Stimulated activated CD4-positive, alpha-beta T cell treated with anti-CD3 and anti-CD28 coated beads, Interleukin-4, amount 100 ng/mL, for 48 hours (primary cell): ENCODE results near the gene PADI4.

Experiments
- DNase-seq, 2 donors: peaks; one replicate each; pipeline ENCODE4 v3.0.0-alpha.2; 2020; ENCODE audit warnings: low read depth in 2 of 2

The PADI4 gene

DNA sequence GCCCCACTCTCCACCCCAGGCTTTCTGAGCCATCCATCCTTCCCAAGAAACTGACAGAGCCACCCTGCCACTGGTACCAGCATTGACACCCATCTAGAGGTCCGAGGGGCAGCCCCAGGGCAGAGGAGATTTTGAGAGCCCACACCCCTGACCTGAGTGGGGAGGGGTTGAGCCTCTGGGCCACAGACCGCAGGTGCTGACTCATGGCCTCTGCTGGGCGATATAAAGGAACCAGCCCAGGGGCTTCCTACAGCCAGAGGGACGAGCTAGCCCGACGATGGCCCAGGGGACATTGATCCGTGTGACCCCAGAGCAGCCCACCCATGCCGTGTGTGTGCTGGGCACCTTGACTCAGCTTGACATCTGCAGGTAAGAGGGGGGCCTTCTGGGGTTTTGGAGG, at the start of gene PADI4:
PADI4 (plus strand) TSS at position 252 of the 400 bp plus-strand sequence; CDS start at position 278, 26 bp downstream.
- DNase-seq, result no peak

- DNase-seq, result no peak
Measured at GRCh38 chr1:17258758-17259130, 49.3 kb upstream of the PADI4 start.

DNA sequence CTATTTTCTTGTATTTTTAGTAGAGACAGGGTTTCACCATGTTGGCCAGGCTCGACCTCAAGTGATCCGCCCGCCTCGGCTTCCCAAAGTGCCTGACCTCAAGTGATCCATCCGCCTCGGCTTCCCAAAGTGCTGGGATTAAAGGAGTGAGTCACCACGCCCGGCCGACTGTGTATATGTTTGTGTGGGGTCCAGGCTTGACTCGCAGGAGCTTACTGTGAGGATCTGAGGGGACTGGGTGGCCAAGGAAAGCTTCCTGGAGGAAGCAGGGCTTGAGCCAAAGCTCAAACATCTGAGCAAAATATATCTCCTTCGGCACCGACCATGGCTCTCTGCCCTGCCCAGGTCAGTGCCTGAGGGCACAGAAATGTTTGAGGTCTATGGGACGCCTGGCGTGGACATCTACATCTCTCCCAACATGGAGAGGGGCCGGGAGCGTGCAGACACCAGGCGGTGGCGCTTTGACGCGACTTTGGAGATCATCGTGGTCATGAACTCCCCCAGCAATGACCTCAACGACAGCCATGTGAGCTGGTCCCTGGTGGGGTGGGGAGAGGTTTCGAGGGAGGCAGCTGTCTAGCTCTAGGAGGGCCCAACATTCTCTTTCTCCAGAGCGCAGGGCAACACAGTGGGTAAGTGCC, 48.6 kb upstream of the PADI4 start:
- no peak for DNase-seq

- DNase-seq, result no peak
Measured at GRCh38 chr1:17260264-17260663, 47.7 kb upstream of the PADI4 start.

- no peak for DNase-seq
Measured at GRCh38 chr1:17260738-17261137, 47.3 kb upstream of the PADI4 start.

DNA sequence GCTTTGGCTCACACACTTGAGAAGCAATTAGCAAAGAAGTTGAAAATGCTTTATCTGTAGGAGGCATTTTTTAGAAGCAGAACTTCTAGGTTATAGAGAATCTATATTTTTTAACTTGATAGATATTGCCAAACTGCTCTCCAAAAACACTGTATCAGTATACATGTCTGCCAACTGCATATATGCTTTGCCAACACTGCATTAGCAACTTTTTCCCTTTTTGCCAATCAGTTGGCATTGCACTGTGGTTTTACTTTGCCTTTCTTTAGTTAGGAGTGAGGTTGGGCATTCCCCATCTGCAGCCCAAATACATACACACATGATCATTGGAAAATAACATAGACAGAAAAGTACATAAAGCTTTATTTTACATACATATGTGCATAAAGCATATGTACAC, 44.1 kb upstream of the PADI4 start:
- DNase-seq, result no peak

DNA sequence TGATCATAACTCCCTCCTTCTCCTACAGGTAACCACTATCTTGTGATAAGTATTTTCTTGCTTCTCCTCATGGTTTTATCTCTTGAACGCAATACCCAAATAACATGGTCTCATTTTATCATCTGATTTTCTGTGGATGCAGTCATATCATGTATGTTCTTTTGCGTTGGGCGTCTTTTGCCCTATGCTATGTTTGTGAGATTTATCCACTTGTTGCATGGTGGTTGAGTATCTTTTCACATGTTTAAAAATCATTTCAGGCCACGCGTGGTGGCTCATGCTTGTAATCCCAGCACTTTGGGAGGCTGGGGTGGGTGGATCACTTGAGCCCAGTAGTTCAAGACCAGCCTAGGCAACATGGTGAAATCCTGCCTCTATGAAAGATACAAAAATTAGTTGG, 43.5 kb upstream of the PADI4 start:
- DNase-seq, result no peak

DNA sequence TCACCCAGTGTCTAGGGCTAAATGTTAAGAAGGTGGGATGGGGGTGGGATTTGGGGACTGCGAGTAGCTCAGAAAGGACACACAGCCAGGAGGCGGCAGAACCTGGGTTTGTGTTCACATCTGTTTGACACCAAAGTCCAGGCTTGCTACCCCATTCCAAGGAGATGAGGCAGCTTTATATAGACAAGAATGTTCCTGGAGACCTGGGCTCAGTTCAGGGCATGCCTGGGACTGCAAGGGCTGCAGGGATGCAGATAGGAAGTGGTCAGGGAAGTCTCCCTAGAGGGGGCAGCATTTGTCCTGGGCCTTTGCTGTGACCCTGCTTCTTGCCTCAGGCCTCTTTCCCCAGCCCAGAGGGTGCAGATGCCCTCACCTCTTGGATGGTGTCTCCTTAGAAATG, 42.8 kb upstream of the PADI4 start:
- DNase-seq, result no peak

DNA sequence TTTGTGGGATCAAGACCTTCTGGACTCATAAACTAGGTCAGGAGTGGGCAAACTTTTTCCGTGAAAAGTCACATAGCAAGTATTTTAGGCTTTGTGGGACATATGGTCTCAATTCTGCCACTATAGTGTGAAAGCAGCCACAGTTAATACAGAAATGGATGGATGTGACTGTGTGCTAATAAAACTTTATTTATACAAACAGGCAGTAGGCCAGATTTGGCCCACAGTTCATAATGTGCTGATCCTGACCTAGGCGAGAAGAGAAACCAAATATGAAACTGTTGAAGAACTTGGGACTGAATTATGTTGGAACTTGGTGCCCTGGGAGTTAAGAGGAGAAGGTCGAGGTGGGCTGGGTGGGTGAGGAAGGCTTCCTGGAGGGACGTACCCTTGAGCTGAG, 42.0 kb upstream of the PADI4 start:
- DNase-seq, result no peak

GRCh38 chr1:17270891-17271765, 36.9 kb upstream of the PADI4 start:
- DNase-seq, result no peak

GRCh38 chr1:17272066-17272465, 35.9 kb upstream of the PADI4 start:
- DNase-seq, result no peak

DNA sequence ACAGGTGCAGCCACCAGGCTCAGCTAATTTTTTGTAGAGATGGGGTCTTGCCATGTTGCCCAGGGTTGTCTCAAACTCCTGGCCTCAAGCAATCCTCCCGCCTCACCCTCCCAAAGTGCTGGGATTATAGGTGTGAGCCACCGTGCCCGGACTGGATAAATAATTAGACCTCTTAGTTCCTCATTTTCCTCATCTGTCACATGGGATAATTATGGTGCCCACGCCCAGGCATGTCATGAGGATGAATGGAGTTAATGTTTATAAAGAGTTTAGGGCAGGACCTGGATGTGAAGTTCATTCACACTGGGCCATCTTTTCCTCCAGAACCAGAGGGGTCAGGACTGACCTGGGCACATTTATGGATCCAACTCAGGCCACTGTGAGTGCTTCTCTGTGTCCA, 35.4 kb upstream of the PADI4 start:
- no peak for DNase-seq

- DNase-seq, result no peak
Measured at GRCh38 chr1:17273096-17273495, 34.9 kb upstream of the PADI4 start.

DNA sequence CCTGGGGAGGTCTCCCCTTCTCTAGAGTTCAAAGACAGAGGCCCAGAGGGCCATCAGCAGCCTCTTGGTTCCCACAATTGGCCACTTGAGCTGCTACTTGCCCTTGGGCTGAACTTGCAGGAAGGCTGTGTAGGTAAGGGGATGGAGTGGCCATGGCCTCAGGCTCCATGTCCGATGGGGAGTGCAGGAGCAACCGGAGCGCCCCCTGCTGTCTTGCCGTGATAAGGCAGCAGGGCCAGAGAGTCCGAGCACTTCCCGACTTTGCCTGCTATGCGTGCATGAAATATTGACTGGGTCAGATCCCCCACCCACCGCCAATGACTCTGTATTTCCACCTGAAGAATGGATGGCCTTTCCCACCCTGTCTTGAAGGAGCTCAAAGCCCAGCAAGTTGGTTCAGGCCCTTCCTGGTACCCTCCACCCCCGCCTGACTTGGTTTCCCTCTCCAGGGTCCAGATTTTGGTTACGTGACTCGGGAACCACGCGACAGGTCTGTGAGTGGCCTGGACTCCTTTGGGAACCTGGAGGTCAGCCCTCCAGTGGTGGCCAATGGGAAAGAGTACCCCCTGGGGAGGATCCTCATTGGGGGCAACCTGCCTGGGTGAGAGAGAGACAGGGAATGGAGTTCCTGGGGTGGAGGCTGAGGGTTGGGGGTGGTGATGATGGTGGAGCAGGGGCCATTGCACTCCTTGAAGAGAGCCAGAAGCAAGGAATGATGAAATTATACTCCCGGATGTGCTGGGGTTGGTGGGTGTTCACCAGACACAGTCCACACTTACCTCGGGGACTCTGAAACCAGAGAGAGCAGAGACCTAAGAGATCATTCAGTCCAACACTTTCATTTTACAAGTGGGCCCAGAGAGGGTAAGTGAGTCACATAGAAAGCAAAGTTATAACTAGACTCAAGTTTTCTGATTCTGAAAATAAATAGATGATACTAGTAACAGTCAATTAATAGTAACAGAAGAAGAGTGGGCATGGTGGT, 33.5 kb upstream of the PADI4 start:
- peak; percentile 38 to 45 for DNase-seq

GRCh38 chr1:17276568-17276967, 31.4 kb upstream of the PADI4 start:
- no peak for DNase-seq

GRCh38 chr1:17277511-17278159, 30.4 kb upstream of the PADI4 start:
- no peak for DNase-seq

GRCh38 chr1:17278996-17279830, 28.8 kb upstream of the PADI4 start:
- DNase-seq, result no peak

DNA sequence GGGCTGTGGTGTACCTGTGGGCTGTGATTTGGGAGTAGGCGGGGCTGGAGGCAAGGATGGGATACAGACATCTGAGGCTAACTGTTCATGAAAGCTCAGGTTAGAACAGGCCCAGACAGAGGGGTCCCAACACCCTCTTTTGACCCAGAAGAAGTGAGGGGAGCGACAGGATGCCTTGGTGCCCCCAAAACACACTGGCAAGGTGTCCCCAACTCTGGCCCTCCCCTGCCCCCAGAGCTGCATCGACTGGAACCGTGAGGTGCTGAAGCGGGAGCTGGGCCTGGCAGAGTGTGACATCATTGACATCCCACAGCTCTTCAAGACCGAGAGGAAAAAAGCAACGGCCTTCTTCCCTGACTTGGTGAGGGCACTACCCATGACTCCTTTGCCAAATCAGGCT, 27.6 kb upstream of the PADI4 start:
- no peak for DNase-seq

GRCh38 chr1:17280894-17281293, 27.1 kb upstream of the PADI4 start:
- DNase-seq, result no peak

DNA sequence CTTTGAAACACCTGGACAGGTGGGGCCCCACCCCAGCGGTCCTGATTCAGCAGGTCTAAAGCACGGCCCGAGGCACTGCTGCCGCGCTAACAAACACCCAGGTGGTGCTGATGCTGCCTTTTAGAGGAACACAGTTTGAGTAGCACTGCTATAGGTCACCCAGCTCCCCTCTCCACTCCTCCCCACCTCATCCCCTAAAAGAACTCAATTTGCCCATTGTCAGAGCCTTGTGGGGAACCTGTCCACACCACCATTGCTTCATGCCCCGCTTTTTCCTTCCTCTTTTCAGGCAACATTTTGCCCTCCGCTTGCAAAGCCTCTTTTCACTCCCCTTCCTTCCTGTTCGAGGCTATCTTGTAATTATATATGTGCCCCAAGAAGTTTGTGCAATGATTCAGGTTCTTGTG, 26.2 kb upstream of the PADI4 start:
- DNase-seq, result no peak

GRCh38 chr1:17282836-17283235, 25.2 kb upstream of the PADI4 start:
- DNase-seq, result no peak
